Measurements from ENCODE around the gene UQCR10.
A peak's percentile ranks its signal among the peaks of the same experiment; 100 is the strongest.

Gene UQCR10

DNA sequence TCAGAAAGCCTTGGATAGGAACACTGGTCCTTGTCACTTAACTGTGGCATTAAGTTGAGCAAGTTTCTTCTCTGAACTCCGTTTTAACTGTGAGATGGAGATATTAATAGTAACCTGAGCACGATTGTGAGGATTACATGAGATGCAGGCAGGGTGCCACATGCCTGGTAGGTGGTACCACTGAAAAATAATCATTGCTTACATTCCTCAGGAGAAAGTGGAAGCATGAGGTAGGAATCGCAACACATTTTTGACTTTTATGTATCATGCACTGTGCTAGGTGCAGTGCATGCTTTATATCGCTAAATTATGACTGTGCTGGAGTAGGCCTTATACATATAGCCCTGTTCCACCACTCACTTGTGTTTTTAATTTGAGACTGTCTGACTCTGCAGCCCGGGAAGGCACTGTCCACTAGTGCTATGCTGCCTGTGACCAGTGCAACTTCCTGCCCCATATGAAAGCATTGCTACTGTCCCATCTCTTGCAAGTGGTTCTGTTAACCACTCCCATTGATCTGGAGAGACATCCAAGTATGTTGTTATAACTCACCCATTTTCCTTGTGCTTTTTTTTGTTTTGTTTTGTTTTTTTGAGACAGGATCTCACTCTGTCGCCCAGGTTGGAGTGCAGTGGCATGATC lies 1.0 kb downstream of the UQCR10 start:
- DNase-seq (ENCODE audit: low spot score), result no peak
- no peak for TF ChIP-seq CTCF (conservative IDR thresholded peaks at IDR 0.05; ENCODE audit: low read depth)
- CTCF ChIA-PET, result no interaction called here
- POLR2A ChIA-PET (ENCODE audit: low non-redundant PET), result no interaction called here
- peak overlapping the region; percentile 84 for H3K27ac ChIP-seq

GRCh38 chr22:29769723-29770321 lies 2.7 kb downstream of the UQCR10 start:
- no peak for TF ChIP-seq CTCF (conservative IDR thresholded peaks at IDR 0.05; ENCODE audit: low read depth)
- CTCF ChIA-PET, result interaction anchor here (0.6 kb wide), 2 partner anchors 89 to 100 kb away, joined by 3 to 4 read pairs; no protein-coding TSS in a partner anchor
- POLR2A ChIA-PET (ENCODE audit: low non-redundant PET), result no interaction called here
- no peak for DNase-seq (ENCODE audit: low spot score)
- no peak overlapping the region for H3K27ac ChIP-seq

- CTCF ChIA-PET, result interaction anchor here (0.6 to 1.4 kb wide), 2 partner anchors 10 to 12 kb away, joined by 5 to 6 read pairs; no protein-coding TSS in a partner anchor
- no peak for DNase-seq (ENCODE audit: low spot score)
Measured at GRCh38 chr22:29772170-29772641, 5.0 kb downstream of the UQCR10 start.

GRCh38 chr22:29773233-29773632 lies 6.1 kb downstream of the UQCR10 start:
- TF ChIP-seq CTCF (conservative IDR thresholded peaks at IDR 0.05; ENCODE audit: low read depth), result no peak
- DNase-seq (ENCODE audit: low spot score), result peak; percentile 67
- POLR2A ChIA-PET (ENCODE audit: low non-redundant PET), result interaction anchor here (0.6 kb wide), 2 partner anchors 93 to 111 kb away, joined by 3 to 6 read pairs; no protein-coding TSS in a partner anchor
- peak overlapping the region; percentile 80 for H3K27ac ChIP-seq
- CTCF ChIA-PET, result interaction anchor here (1.4 kb wide), 1 partner anchor 11 kb away, joined by 6 read pairs; no protein-coding TSS in a partner anchor

More at GRCh38 chr22:29772170-29772641, 5.0 kb downstream of the UQCR10 start:
- TF ChIP-seq CTCF (conservative IDR thresholded peaks at IDR 0.05; ENCODE audit: low read depth), result no peak
- POLR2A ChIA-PET (ENCODE audit: low non-redundant PET), result no interaction called here
- H3K27ac ChIP-seq, result peak overlapping the region; percentile 80

GRCh38 chr22:29780220-29780619 lies 13.1 kb downstream of the UQCR10 start:
- DNase-seq (ENCODE audit: low spot score), result no peak
- CTCF ChIA-PET, result no interaction called here
- POLR2A ChIA-PET (ENCODE audit: low non-redundant PET), result no interaction called here
- peak overlapping the region; percentile 72; the same call in 1 of the 2 replicates for H3K27ac ChIP-seq
- no peak for TF ChIP-seq CTCF (conservative IDR thresholded peaks at IDR 0.05; ENCODE audit: low read depth)

GRCh38 chr22:29780748-29781676 lies 13.8 kb downstream of the UQCR10 start:
- TF ChIP-seq CTCF (conservative IDR thresholded peaks at IDR 0.05; ENCODE audit: low read depth), result no peak
- H3K27ac ChIP-seq, result peak overlapping the region; percentile 72
- POLR2A ChIA-PET (ENCODE audit: low non-redundant PET), result interaction anchor here (1.1 kb wide), 1 partner anchor 15 kb away, joined by 4 read pairs; the partner anchor contains the start of gene ZMAT5
- CTCF ChIA-PET, result no interaction called here
- DNase-seq (ENCODE audit: low spot score), result peak; percentile 67

Measured in RWPE1 (cell line).